Smooth muscle cell (in vitro differentiated cells): ENCODE results near the gene C5AR1. TPM values are rescaled to one million over a fixed set of nuclear protein-coding genes. Genes with fewer than 3 reads are reported as not detected.

ENCODE experiments used
- DNase-seq: peaks from one replicate; lab custom pipeline; 2025; ENCODE audit not compliant: unreplicated experiment; lab: John Stamatoyannopoulos, UW
- H2AFZ ChIP-seq: fragments of 200-600 bp; sonication (generic); 2 replicates; pipeline ENCODE4 v1.6.0; 2016; ENCODE audit warnings: antibody characterized with exemption, low read depth, mild to moderate bottlenecking
- H3F3A ChIP-seq: fragments of 200-600 bp; sonication (generic); 2 replicates; pipeline ENCODE4 v1.6.0; 2017; ENCODE audit warnings: antibody characterized with exemption, low read depth
- H3K27ac ChIP-seq: fragments of 200-600 bp; sonication (generic); 2 replicates; pipeline ENCODE4 v1.5.1; 2016; ENCODE audit warnings: low read depth, mild to moderate bottlenecking
- H3K27me3 ChIP-seq: fragments of 200-600 bp; sonication (generic); 2 replicates; pipeline ENCODE4 v1.6.1; 2016; ENCODE audit warnings: low read depth, mild to moderate bottlenecking
- H3K36me3 ChIP-seq: fragments of 200-600 bp; sonication (generic); 2 replicates; pipeline ENCODE4 v1.5.1; 2016; ENCODE audit warnings: low read depth
- H3K4me1 ChIP-seq: fragments of 200-600 bp; sonication (generic); 2 replicates; pipeline ENCODE4 v1.5.1; 2016; ENCODE audit warnings: low read depth
- H3K4me2 ChIP-seq: fragments of 200-600 bp; sonication (generic); 2 replicates; pipeline ENCODE4 v1.6.0; 2016; ENCODE audit warnings: mild to moderate bottlenecking
- H3K4me3 ChIP-seq: fragments of 200-600 bp; sonication (generic); 2 replicates; pipeline ENCODE4 v1.5.1; 2016; ENCODE audit warnings: mild to moderate bottlenecking
- H3K79me2 ChIP-seq: fragments of 200-600 bp; sonication (generic); 2 replicates; pipeline ENCODE4 v1.6.0; 2016; ENCODE audit warnings: low read depth, mild to moderate bottlenecking
- H3K9ac ChIP-seq: fragments of 200-600 bp; sonication (generic); 2 replicates; pipeline ENCODE4 v1.6.0; 2016; ENCODE audit warnings: low read depth
- H3K9me3 ChIP-seq: fragments of 200-600 bp; sonication (generic); replicated peaks from 2 replicates; pipeline ENCODE4 v1.5.1; 2016; ENCODE audit warnings: low read depth
- H4K20me1 ChIP-seq: fragments of 200-600 bp; sonication (generic); 2 replicates; pipeline ENCODE4 v1.6.0; 2016; ENCODE audit warnings: low read depth
- CTCF ChIP-seq: fragments of 200-600 bp; sonication (generic); IDR thresholded peaks from 2 replicates; pipeline ENCODE4 v1.5.1; 2017; ENCODE audit warnings: borderline replicate concordance, mild to moderate bottlenecking, antibody characterized with exemption; ENCODE audit not compliant: insufficient read depth, poor library complexity, severe bottlenecking
- WGBS: methylation state at CpG from one replicate; pipeline ENCODE4 v1.1.7; 2016; ENCODE audit warnings: low lambda C conversion rate; 5-methylcytosine and 5-hydroxymethylcytosine counted together
- polyA plus RNA-seq: library from polyadenylated mRNA; unstranded; fragments of >200 nt; fragmentation: Nextera tagmentation; extraction: Ambion mirVana; gene quantifications from 2 replicates; pipeline ENCODE4 v1.2.1, GENCODE V29; 2016
- total RNA-seq: library from RNA; depleted of rRNA; stranded (reverse); fragments of >200 nt; gene quantifications from 2 replicates; pipeline ENCODE4 v1.2.3, GENCODE V29; 2014

Gene C5AR1
- total and polyA plus RNA-seq, 2 experiments from 2014 or later = 0.48 to 1.6 TPM

- Histone ChIP-seq H4K20me1 (no peaks in the 10 kb centered on the region), H3K36me3 (no peaks in the 10 kb centered on the region), H2AFZ (no peak overlapping the region), H3K27me3 (no peaks in the 10 kb centered on the region), H3K4me2 (no peak overlapping the region), H3K27ac (no peak overlapping the region), H3F3A (no peaks in the 10 kb centered on the region), H3K4me3 (no peak overlapping the region), H3K4me1 (no peaks in the 10 kb centered on the region), H3K9ac (no peak overlapping the region), H3K9me3 (no peaks in the 10 kb centered on the region), H3K79me2 (no peaks in the 10 kb centered on the region)
- TF ChIP-seq CTCF = no peak
- 94% methylated on average over 6 of the region's 6 CpGs for WGBS
- DNase-seq = no peak
Observed at GRCh38 chr19:47303966-47304365, 5.7 kb upstream of the C5AR1 start.

GRCh38 chr19:47305309-47305751 is 4.3 kb upstream of the C5AR1 start:
- no peak overlapping the region for H3K4me3 ChIP-seq
- peak; percentile 93 for TF ChIP-seq CTCF
- H4K20me1 ChIP-seq = no peaks in the 10 kb centered on the region
- no peak overlapping the region for H3K9ac ChIP-seq
- no peaks in the 10 kb centered on the region for H3K27me3 ChIP-seq
- H3K9me3 ChIP-seq = no peaks in the 10 kb centered on the region
- H2AFZ ChIP-seq = no peak overlapping the region
- DNase-seq = peak; percentile 20
- no peak overlapping the region for H3K27ac ChIP-seq
- H3K4me2 ChIP-seq = peak overlapping the region; percentile 77
- no peaks in the 10 kb centered on the region for H3K79me2 ChIP-seq
- 12% methylated on average over 14 of the region's 14 CpGs for WGBS
- no peaks in the 10 kb centered on the region for H3K36me3 ChIP-seq
- H3F3A ChIP-seq = no peaks in the 10 kb centered on the region
- no peaks in the 10 kb centered on the region for H3K4me1 ChIP-seq

- no peak for DNase-seq
- no peak overlapping the region for H3K27ac ChIP-seq
- WGBS = 92% methylated on average over 3 of the region's 3 CpGs
- no peaks in the 10 kb centered on the region for H3K36me3 ChIP-seq
- no peaks in the 10 kb centered on the region for H3F3A ChIP-seq
- TF ChIP-seq CTCF = no peak
- no peak overlapping the region for H3K4me2 ChIP-seq
- no peak overlapping the region for H3K9ac ChIP-seq
- H3K4me3 ChIP-seq = no peak overlapping the region
- no peaks in the 10 kb centered on the region for H3K4me1 ChIP-seq
- no peaks in the 10 kb centered on the region for H3K79me2 ChIP-seq
- H2AFZ ChIP-seq = no peak overlapping the region
- H3K27me3 ChIP-seq = no peaks in the 10 kb centered on the region
- H3K9me3 ChIP-seq = no peaks in the 10 kb centered on the region
- H4K20me1 ChIP-seq = no peaks in the 10 kb centered on the region
Observed at GRCh38 chr19:47306303-47306702, 3.4 kb upstream of the C5AR1 start.

- Histone ChIP-seq H4K20me1 (no peaks in the 10 kb centered on the region), H2AFZ (no peak overlapping the region), H3K27ac (no peak overlapping the region), H3K9ac (no peak overlapping the region), H3K27me3 (no peaks in the 10 kb centered on the region), H3K4me1 (no peaks in the 10 kb centered on the region), H3F3A (no peaks in the 10 kb centered on the region), H3K36me3 (no peaks in the 10 kb centered on the region), H3K4me3 (no peak overlapping the region), H3K4me2 (no peak overlapping the region), H3K79me2 (no peaks in the 10 kb centered on the region), H3K9me3 (no peaks in the 10 kb centered on the region)
- TF ChIP-seq CTCF = no peak
- DNase-seq = no peak
- whole genome bisulfite sequencing = 78% methylated on average over 8 of the region's 8 CpGs
Observed at GRCh38 chr19:47309038-47309437, 623 bp upstream of the C5AR1 start.
